Suppressor macrophage treated with lipopolysaccharide for 1 hour (primary cell): ENCODE results near the gene SEPHS1.
"Not testable (repeated sequence)": the region's sequence is repeated elsewhere in the genome, so short reads cannot be mapped to it uniquely, and the experiment has no call there.

Source experiments
- DNase-seq, 3 donors: peaks; one replicate each; pipeline ENCODE4 v3.0.0-alpha.2; 2020 to 2022

SEPHS1 gene

DNA sequence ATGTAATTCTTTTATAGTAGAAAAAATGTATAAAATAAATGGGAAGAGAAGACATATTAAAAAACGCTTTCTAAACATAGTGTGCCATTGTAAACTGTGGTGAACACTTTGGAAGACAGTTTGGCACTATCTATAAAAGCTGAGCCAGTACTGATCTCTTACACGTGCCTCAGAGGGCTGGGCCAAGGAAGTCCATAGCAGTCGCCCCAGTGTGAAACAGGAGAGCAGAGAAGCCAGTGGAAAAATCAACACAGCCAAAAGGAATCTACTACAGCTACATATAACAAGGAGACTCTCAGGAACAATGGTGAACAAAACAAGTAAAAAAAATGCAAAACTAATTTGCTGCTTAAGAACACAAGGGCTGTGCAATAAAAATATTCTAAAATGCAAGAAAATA is 20.6 kb downstream of the SEPHS1 start:
- DNase-seq: no peak

DNA sequence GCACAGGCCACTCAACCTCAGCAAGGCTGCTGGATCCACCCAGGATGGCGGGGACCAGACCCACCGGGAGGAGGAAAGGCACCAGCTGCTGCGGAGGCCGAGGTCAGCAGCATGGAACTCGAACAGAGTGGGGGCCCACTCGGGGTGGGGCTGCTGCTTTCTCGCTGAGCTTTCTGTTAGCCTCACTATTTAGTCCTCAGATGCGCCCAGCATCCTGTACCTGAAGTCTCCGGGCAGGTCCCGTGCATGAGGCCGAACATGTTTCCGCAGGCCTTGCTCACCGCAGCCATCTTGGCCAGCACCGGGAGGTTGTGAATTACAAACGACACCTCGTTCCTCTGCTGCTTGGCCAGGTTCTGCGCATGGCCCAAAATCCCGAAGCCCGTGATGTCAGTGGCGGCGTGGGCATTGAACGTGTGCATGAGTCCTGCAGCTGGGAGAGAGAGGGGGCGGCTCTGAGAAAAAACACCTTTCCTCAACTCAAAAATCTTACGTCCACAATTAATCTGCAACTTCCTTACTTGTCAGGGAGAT is 25.4 kb downstream of the SEPHS1 start:
- DNase-seq: no peak

- DNase-seq: no peak
Observed at GRCh38 chr10:13321576-13321975, 26.5 kb downstream of the SEPHS1 start.

GRCh38 chr10:13319166-13319565 is 28.9 kb downstream of the SEPHS1 start:
- no peak for DNase-seq

GRCh38 chr10:13317474-13317873 is 30.6 kb downstream of the SEPHS1 start:
- no peak for DNase-seq

GRCh38 chr10:13316635-13317311 is 31.3 kb downstream of the SEPHS1 start:
- DNase-seq: no peak

- DNase-seq: no peak
Observed at GRCh38 chr10:13315361-13315760, 32.7 kb downstream of the SEPHS1 start.

DNA sequence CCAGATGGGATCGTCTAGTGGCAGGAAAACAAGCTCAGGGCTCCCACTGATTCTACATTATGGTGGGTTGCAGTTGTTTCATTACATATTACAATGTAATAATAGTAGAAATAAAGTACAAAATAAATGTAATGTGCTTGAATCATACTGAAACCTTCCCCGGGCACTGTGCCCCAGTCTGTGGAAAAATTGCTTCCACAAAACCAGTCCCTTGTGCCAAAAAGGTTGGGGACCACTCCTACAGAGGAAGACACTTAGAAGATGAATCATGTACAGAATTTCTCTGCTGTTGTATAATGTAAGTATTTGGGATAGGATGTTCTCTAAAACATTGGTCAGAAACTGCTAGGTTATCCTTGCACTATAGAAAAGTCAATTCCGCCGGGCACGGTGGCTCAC is 36.9 kb downstream of the SEPHS1 start:
- DNase-seq: no peak

GRCh38 chr10:13310518-13311176 is 37.4 kb downstream of the SEPHS1 start:
- DNase-seq: no peak

DNA sequence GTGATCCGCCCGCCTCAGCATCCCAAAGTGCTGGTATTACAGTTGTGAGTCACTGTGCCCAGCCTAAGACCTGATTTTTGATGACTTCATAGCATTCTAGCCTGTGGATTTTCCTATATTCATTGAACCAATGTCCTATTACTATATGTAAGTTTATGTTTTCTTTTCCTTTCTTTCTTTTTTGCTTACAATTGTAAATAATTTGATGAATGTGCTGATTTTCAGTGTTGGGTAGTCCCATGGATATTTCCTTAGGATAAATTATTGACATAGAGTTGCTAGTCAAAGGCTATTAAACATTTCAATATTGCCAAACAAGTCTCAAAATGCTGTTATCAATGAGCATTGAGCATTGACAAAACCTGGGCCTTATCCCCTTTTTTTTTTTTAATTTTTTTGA is 38.3 kb downstream of the SEPHS1 start:
- no peak for DNase-seq

DNA sequence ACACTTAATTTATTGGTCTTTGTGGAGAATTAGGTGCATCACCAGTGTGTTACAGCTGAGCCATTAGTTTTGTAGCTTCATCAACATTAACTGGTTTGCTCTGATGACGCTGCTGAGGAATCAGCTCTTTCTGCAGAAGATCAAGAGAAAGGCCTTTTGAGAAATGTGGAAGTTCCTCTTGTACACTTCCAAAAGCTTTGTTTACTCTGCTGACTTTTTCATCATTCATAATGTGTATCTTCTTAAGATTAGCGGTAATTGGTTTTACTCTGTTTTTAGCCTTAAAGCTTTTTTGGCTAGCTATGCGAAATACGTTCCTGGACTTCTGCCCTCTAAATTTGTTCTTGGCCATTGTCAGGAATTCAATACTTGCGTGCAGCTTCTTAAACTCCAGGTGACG is 40.0 kb downstream of the SEPHS1 start:
- no peak for DNase-seq

- DNase-seq: no peak
Observed at GRCh38 chr10:13306103-13306502, 42.0 kb downstream of the SEPHS1 start.

DNA sequence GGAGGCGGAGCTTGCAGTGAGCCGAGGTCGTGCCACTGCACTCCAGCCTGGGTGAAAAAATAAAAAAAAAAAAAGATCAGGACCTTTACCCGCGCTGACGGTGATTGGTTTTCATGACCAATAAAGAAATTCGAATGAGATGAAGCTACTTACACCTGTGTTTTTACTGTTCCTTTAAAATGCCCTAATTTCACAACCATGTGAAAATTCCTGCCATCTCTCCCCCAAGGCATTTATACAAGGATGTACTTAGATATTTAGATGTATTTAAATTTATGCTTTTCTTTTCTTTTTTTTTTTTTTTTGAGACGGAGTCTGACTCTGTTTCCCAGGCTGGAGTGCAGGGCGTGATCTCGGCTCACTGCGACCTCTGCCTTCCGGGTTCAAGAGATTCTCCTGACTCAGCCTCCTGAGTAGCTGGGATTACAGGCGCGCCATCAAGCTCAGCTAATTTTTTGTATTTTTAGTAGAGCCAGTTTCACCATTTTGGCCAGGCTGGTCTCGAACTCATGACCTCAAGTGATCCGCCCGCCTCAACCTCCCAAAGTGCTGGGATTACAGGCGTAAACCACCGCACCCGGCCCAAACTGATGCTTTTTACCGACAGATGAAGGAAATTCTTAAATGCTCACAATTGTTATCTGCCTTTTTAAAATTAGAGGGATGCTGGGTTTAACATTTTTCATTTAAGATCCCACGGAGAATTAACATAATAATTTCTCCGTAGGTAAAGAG is 45.1 kb downstream of the SEPHS1 start:
- DNase-seq: no peak

DNA sequence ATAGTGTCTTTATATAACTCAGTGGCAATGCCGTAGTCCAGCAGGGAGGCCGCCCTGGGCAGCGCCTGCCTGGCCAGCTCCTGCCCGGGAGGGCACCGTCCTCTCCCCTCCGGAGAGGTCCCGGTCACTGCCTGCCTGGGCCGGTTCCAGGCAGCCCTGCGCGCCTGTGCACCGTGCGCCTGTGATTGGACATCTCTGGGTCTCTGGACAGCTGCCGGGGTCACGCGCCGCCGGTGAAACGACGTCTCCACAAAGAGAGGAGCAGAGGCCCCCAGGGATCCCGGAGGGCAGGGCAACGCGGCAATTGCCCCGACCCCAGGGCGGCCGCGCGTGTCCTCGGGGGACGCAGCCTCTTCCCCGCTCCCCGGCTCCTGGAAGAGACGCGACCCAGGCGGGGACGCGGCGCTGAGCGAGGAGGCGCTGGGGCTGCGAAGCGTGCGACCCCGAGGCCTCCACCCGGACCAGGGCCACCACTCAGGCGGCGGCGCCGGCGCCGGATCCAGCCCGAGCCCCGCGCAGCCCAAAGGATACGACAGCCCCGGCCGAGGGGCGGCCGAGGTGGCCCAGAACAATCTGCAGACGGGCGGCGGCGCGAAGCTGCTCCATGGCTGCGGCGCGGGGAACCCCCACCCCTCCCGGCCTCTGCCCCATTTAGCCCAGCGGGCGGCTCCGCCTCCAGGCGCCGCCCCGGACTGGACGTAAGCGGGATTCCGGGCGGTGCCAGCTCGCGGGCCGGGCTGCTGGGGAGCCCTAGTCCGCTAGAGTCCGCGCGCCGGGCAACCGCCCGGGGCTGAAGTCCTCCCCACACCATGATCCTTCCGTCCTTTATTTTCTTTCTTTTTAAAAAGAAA is 48.4 kb downstream of the SEPHS1 start, which contains the start of gene PHYH:
PHYH (minus strand) TSS at position 628 of the 851 bp plus-strand sequence; CDS start at position 606, 22 bp downstream.
- peak; percentile 94 to 98 (median 95) for DNase-seq

GRCh38 chr10:13298748-13299436 is 49.2 kb downstream of the SEPHS1 start:
- no peak for DNase-seq

DNA sequence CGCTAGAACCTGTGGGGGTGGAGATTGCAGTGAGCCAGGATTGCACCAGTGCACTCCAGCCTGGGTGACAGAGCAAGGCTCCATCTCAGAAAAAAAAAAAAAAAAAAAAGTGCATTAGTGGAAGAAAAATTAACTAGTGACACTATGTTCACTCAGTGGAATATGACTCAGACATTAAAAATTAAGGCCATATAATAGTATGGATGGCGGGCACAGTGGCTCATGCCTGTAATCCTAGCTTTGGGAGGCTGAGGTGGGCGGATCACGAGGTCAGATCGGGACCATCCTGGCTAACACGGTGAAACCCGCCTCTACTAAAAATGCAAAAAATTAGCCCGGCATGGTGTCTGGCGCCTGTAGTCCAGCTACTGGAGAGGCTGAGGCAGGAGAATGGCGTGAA is 51.6 kb downstream of the SEPHS1 start:
- no peak for DNase-seq

DNA sequence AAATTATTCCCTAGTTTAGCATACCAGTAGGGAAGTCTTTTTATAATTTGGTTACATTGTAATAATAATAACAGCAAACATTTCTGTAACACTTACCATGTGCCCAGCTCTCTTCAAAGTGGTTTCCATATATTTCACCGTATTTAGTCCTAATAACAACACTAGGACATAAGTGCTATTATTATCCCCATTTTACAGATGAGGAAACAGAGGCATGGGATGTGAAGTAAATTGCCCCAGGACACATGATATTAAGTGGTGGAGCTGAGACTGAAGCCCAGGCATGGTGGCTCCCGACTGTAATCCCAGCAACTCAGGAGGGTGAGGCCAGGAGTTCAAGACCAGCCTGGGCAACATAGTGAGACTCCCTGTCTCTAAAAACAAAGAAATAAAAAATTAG is 53.3 kb downstream of the SEPHS1 start:
- DNase-seq: no peak

DNA sequence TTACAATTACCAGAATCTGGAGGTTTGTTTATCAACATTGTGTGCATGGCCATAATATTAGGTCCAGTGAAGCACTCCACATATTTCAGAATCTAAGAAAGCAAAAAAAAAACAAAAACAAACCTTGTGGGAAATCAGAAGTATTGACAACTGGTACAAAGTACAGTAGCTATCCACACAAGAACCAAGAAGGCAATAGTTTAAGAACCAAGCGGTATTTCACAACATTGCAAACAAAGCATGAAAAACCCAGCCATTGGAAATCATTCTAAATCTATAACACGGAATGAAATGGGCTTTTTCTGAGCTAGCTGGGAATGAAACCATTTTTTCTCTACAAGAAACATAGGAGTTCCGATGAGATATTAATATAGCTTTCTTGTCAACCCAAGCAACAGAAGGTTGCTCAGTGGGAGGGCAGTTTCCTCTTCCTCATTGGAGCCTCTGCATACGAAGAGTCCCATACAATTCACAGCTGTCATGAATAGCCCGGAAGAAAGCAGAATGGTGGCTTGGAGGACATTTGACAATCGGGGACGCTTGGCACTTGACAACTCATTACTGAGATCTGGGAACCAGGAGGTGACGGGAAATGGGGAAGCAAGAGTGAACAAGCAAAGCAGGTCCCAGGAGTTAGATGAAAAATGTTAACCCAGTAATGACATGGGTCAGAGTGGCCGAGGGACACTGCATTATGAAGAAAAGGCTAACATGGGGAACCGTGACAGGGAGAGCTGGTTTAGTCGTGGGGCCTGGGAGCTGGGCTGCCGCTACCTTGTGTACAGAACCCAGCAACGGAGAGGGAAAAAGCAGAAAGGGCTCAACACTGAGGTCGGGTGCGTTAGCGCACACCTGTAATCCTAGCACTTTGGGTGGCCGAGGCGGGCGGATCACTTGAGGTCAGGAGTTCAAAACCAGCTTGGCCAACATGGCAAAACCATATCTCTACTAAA is 56.0 kb downstream of the SEPHS1 start:
- no peak for DNase-seq

- DNase-seq: no peak
Observed at GRCh38 chr10:13291061-13291460, 57.0 kb downstream of the SEPHS1 start.

DNA sequence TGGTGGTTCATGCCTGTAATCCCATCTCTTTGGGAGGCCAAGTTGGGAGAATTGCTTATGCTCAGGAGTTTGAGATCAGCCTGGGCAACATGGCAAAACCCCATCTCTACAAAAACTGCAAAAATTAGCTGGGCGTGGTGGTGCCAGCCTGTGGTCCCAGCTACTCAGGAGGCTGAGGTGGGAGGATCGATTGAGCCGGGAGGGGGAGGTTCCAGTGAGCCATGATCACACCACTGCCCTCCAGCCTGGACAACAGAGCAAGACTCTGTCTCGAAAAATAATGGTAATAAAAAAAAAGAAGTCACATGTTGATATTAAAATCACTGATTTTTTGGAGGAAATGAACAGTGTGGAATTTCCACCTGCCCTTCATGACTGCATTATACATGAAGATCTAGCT is 64.0 kb downstream of the SEPHS1 start:
- peak in 1 of 3 donors; percentile 10 for DNase-seq

DNA sequence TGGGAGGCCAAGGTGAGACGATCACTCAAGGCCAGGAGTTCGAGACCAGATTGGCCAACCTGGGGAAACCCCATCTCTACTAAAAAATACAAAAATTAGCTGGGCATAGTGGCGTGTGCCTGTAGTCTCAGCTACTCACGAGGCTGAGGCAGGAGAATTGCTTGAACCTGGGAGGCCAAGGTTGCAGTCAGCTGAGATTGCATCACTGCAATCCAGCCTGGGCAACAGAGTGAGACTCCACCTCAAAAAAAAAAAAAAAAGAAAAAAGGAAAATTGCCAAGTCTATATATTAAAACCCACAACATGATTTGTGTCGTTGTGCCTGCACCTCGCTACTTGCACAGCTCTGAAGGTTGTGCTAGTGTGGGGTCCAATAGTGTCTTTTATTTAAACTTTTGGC is 65.7 kb downstream of the SEPHS1 start:
- DNase-seq: not testable (repeated sequence)
